SH-SY5Y (cell line): ENCODE data around the gene AQP5.

Source experiments
- GATA2 ChIP-seq: IDR thresholded peaks from 2 replicates; pipeline ENCODE4 v1.6.1; 2011; ENCODE audit warnings: mild to moderate bottlenecking, low read depth, low read length
- GATA3 ChIP-seq: IDR thresholded peaks from 2 replicates; pipeline ENCODE4 v1.6.1; 2011; ENCODE audit warnings: low read depth, mild to moderate bottlenecking, low read length, moderate library complexity

DNA sequence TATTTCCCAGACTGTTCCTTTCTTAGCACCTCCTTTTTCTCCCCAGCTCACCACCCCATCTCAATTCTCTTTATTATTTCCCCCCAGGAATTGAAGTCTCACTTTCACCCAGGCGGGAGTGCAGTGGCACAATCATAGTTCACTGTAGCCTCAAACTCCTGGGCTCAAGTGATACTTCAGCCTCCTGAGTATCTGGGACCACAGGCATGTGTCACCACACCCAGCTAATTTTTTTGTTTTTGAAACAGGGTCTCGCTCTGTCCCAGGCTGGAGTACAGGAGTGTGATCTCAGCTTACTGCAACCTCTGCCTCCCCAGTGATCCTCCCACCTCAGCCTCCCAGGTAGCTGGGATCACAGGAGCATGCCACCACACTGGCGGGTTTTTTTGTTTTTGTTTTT, 52.7 kb downstream of the AQP5 start:
- TF ChIP-seq GATA2 = no peak
- no peak for TF ChIP-seq GATA3
